OCI-LY3 (cell line): ENCODE measurements around the gene ERH.

ENCODE experiments used
- H2AFZ ChIP-seq: fragments of 200-600, 300-600 bp; shearing (Covaris generic); 2 replicates; pipeline ENCODE4 v1.6.0; 2014; ENCODE audit warnings: antibody characterized with exemption, low read depth, low read length
- H3K27ac ChIP-seq: fragments of 200-600, 300-600 bp; sonication (generic); 2 replicates; pipeline ENCODE4 v1.5.1; 2014; ENCODE audit warnings: mild to moderate bottlenecking, low read length, moderate library complexity, mixed read lengths
- H3K27me3 ChIP-seq: fragments of 200-600, 300-600 bp; sonication (generic); 2 replicates; pipeline ENCODE4 v1.6.1; 2014; ENCODE audit warnings: low read depth, low read length, mixed read lengths
- H3K36me3 ChIP-seq: fragments of 200-600, 300-600 bp; sonication (generic); replicated peaks from 2 replicates; pipeline ENCODE3; 2014; ENCODE audit warnings: low read depth, low read length, mixed read lengths
- H3K4me1 ChIP-seq: fragments of 300-600, 200-600 bp; sonication (generic); 2 replicates; pipeline ENCODE4 v1.6.1; 2014; ENCODE audit warnings: low read length, mixed read lengths
- H3K4me2 ChIP-seq: fragments of 200-600, 300-600 bp; sonication (generic); 2 replicates; pipeline ENCODE4 v1.6.1; 2014; ENCODE audit warnings: low read length, mixed read lengths
- H3K4me3 ChIP-seq: fragments of 300-600, 200-600 bp; sonication (generic); 2 replicates; pipeline ENCODE4 v1.5.1; 2014; ENCODE audit warnings: antibody characterized with exemption, mild to moderate bottlenecking, low read length, moderate library complexity
- H3K79me2 ChIP-seq: fragments of 300-600, 200-600 bp; shearing (Covaris generic); 2 replicates; pipeline ENCODE4 v1.6.1; 2014; ENCODE audit warnings: mild to moderate bottlenecking, low read length, mixed read lengths
- H3K9ac ChIP-seq: fragments of 300-600, 200-600 bp; shearing (Covaris generic); 2 replicates; pipeline ENCODE4 v1.6.0; 2014; ENCODE audit warnings: mild to moderate bottlenecking, low read length, moderate library complexity
- H3K9me3 ChIP-seq: fragments of 200-600, 300-600 bp; shearing (Covaris generic); 2 replicates; pipeline ENCODE4 v1.6.1; 2014; ENCODE audit warnings: low read length, mixed read lengths; ENCODE audit not compliant: insufficient read depth
- H4K20me1 ChIP-seq: fragments of 200-600, 300-600 bp; sonication (generic); 2 replicates; pipeline ENCODE4 v1.6.1; 2016; ENCODE audit warnings: low read length, mixed read lengths; ENCODE audit not compliant: insufficient read depth
- EZH2phosphoT487 ChIP-seq: fragments of 200-600 bp; shearing (Covaris generic); IDR thresholded peaks from 2 replicates; pipeline ENCODE4 v1.6.1; 2018; ENCODE audit warnings: antibody characterized with exemption, mixed run types, low read depth
- TF ChIP-seq, protein P1 (sequence below): fragments of 200-600, 300-600 bp; sonication (generic); IDR thresholded peaks from 2 replicates; pipeline ENCODE4 v1.5.1; 2014; ENCODE audit warnings: antibody characterized with exemption, low read length, low read depth

Gene ERH

DNA sequence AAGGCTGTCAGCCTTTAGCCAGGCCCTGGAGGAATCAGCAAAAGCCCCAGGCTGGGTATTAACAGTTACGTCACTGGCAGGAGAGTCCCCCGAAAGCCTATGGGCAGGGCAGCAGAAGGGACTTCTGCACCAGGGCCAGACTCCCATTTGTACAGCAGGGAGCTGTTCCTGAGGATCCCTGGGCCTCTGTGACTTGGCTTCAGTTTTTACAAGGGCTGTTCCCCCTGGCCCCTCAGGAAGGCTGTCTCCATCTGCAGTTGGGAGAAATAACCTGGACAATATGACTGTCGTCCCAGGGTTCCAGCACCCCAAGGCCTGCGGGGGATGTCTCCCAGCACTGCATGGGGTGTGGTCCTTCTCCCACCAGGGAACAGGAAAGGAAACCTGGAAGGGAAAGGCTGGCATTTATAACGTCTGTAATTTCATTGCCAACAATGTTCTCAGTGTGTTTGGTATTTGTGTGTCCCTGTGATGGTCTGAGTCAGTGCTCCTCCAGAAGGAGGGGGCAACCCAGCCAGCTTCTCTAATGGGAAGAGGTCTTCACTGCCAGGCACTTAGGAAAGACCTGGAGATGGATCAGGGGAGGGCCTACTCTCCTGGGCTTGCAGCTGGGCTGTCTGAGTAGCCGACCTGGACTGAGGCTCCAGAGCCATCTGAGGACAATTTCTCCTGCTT is 42.4 kb downstream of the ERH start:
- no peaks in the 10 kb centered on the region for H3K36me3 ChIP-seq
- no peaks in the 10 kb centered on the region for H3K27me3 ChIP-seq
- peak overlapping the region; percentile 97 for H3K27ac ChIP-seq
- no peaks in the 10 kb centered on the region for H4K20me1 ChIP-seq
- H3K9me3 ChIP-seq, result no peaks in the 10 kb centered on the region
- H2AFZ ChIP-seq, result no peak overlapping the region; the same call in 1 of the 2 replicates
- H3K79me2 ChIP-seq, result peaks cover 3% of the 10 kb centered on the region; the same call in 1 of the 2 replicates
- peak overlapping the region; percentile 70 for H3K4me3 ChIP-seq
- H3K9ac ChIP-seq, result peak overlapping the region; percentile 87
- H3K4me2 ChIP-seq, result peak overlapping the region; percentile 89
- no peak for TF ChIP-seq EZH2phosphoT487
- TF ChIP-seq, protein P1, sequence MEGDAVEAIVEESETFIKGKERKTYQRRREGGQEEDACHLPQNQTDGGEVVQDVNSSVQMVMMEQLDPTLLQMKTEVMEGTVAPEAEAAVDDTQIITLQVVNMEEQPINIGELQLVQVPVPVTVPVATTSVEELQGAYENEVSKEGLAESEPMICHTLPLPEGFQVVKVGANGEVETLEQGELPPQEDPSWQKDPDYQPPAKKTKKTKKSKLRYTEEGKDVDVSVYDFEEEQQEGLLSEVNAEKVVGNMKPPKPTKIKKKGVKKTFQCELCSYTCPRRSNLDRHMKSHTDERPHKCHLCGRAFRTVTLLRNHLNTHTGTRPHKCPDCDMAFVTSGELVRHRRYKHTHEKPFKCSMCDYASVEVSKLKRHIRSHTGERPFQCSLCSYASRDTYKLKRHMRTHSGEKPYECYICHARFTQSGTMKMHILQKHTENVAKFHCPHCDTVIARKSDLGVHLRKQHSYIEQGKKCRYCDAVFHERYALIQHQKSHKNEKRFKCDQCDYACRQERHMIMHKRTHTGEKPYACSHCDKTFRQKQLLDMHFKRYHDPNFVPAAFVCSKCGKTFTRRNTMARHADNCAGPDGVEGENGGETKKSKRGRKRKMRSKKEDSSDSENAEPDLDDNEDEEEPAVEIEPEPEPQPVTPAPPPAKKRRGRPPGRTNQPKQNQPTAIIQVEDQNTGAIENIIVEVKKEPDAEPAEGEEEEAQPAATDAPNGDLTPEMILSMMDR, result no peak
- H3K4me1 ChIP-seq, result peaks cover 93% of the 10 kb centered on the region

DNA sequence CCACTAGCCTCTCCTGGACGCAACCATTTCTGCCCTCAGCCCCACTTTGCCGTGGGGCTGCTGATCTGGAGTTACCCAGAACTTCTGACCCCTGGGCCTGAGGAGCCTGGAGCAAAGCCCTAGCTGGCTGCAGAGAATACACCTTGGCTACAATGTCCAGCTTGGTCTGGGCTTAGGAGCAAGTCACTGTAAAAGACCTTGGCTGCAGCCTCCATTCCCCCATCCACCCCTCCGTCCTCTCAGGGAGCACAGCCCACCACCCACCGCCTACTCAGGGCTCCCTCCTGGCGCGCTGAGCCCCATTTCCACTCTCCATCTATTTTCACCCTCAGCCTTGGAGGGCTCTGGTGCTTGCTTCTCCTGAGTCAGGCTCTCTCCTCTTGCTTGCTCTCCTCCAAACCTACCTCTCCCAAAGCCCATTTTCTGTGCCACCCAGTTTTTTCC is 42.9 kb downstream of the ERH start:
- H3K9ac ChIP-seq, result peak overlapping the region; percentile 87

DNA sequence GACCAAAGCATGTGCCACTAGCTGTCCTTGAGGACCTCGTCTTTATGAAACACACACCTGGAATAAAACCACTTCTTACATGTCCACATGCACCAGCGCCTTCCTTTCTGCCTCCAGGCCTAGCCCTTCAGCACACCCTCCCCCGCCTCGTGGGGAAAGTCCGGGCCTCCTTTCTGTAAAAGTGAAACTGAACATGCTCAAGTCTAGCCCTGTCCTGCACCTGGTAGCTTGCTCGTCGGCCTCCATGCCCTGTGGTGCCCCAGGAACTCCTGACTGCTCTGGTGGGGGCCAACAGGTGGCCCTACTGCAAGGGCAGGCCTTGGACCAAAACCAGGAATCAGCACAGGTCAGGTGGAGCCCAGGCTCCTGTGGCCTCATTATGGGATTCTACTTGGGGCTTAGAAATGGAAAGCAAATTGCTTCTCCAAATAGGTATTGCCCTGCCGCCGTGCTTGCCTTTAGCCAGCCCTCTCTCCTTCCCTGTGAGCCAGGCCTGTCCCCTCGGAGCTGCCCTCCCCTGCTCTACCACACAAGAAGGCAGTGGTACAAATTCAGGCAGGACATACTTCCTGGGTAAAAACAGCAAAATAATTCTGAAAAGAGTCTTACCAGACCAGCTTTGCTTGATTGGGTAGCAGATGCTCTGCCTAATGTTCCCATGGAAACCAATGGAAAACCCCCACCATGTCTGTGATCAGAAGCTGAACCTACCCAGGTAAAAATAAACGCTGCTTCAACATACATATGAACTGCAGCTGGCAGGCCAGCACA is 43.5 kb downstream of the ERH start:
- TF ChIP-seq EZH2phosphoT487, result no peak
- TF ChIP-seq, protein P1, result no peak
- H3K27me3 ChIP-seq, result no peaks in the 10 kb centered on the region
- no peaks in the 10 kb centered on the region for H3K36me3 ChIP-seq
- H3K9me3 ChIP-seq, result no peaks in the 10 kb centered on the region
- H3K4me1 ChIP-seq, result peaks cover 85% of the 10 kb centered on the region
- H3K27ac ChIP-seq, result peak overlapping the region; percentile 97
- no peaks in the 10 kb centered on the region for H4K20me1 ChIP-seq
- H3K4me3 ChIP-seq, result peak overlapping the region; percentile 70
- H3K9ac ChIP-seq, result peak overlapping the region; percentile 87
- H3K79me2 ChIP-seq, result peaks cover 3% of the 10 kb centered on the region; the same call in 1 of the 2 replicates
- peak overlapping the region; percentile 89 for H3K4me2 ChIP-seq
- H2AFZ ChIP-seq, result no peak overlapping the region

More for the DNA sequence above, 42.9 kb downstream of the ERH start:
- TF ChIP-seq, protein P1, result no peak
- TF ChIP-seq EZH2phosphoT487, result no peak
- Histone ChIP-seq H3K27ac (peak overlapping the region; percentile 97), H2AFZ (no peak overlapping the region), H3K4me2 (peak overlapping the region; percentile 89), H3K79me2 (peaks cover 3% of the 10 kb centered on the region; the same call in 1 of the 2 replicates), H3K27me3 (no peaks in the 10 kb centered on the region), H3K9me3 (no peaks in the 10 kb centered on the region), H3K4me1 (peaks cover 88% of the 10 kb centered on the region), H3K36me3 (no peaks in the 10 kb centered on the region), H3K4me3 (peak overlapping the region; percentile 70), H4K20me1 (no peaks in the 10 kb centered on the region)

DNA sequence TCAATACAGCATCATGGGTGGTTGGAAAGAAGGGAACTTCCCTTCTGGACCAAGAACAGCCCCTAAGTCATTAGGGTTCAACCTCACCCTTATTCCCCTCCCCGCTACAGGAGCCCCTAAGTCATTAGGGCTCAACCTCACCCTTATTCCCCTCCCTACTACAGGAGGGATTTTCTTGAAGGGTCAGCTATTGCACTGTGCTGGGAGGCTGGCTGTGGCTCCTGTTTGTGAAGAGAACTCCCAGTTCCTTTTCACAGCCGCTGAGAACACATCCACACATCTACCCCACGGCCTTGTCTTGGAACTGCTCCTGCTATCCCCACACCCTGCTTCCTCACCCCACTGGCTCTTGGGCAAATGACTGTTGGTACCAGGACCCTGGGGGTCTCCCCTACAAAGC is 44.9 kb downstream of the ERH start:
- H3K36me3 ChIP-seq, result no peaks in the 10 kb centered on the region
- H3K4me2 ChIP-seq, result peak overlapping the region; percentile 89
- no peaks in the 10 kb centered on the region for H3K9me3 ChIP-seq
- peak overlapping the region; percentile 49 for H3K4me3 ChIP-seq
- peak overlapping the region; percentile 87 for H3K9ac ChIP-seq
- H3K4me1 ChIP-seq, result peaks cover 71% of the 10 kb centered on the region
- no peak overlapping the region; the same call in 1 of the 2 replicates for H2AFZ ChIP-seq
- H3K27ac ChIP-seq, result peak overlapping the region; percentile 97
- no peaks in the 10 kb centered on the region for H4K20me1 ChIP-seq
- peaks cover 3% of the 10 kb centered on the region; the same call in 1 of the 2 replicates for H3K79me2 ChIP-seq
- H3K27me3 ChIP-seq, result no peaks in the 10 kb centered on the region
- TF ChIP-seq, protein P1, result no peak
- no peak for TF ChIP-seq EZH2phosphoT487
